SIG-M5 treated with dmso at 0.1 percent for 504 hours (cell line): ENCODE results near the gene HTR3C.

Experiments used
- DNase-seq: peaks from one replicate; lab custom pipeline; 2025; ENCODE audit not compliant: unreplicated experiment; lab: John Stamatoyannopoulos, UW

HTR3C gene

DNA sequence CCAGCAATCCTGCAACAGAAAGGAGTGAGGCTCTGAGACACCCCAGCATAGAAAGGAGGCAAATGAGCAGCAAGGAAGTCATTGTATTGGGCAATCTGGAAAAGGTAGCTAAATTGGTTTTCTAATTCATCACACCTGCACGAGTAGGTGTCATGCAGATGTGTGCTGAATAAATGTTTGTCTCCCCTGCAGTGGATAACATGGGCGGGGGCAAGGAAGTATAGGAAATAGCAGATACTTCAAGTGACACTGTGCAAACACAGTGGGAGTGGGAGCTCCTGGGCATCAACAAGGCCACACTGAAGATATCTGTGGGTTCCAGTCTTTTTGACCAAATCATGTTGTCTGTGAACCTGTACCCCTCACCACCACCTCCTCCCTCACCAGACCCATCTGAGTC lies 29.6 kb downstream of the HTR3C start:
- no peak for DNase-seq

DNA sequence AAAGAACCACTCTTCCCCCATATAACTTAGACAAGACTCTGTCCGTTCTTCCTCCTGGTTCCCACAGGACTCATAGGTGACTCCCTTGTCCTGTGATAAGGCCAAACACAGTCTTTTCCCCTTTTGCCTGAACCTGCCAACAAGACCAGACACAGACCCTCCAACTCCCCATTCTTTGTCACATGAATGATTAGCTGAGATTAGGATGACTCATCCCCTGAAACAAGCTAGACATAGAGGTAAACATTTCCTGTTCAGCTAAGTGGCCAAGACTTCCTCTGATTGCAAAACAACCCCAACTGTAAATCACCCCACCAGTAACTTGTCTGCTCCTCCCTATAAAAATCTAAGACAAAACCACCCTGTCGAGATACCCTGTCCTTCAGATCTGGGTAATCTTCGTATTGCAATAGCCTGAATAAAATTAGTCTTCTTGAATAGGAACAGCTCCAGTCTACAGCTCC lies 32.6 kb downstream of the HTR3C start:
- DNase-seq = peak; percentile 57

DNA sequence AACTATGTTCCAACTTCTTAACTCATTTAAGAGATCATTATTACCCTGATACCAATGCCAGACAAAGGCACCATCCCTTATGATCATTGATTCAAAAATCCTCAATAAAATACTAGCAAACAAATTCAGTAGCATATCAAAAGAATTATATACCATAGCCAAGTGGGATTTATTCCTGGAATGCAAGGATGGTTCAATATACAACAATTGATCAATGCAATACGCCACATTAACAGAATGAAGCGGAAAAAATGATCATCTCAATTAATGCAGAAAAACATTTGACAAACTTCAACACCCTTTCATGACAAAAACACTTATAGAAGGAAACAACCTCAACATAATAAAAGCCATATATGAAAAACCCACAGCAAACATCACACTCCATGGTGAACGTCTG lies 39.4 kb downstream of the HTR3C start:
- no peak for DNase-seq

DNA sequence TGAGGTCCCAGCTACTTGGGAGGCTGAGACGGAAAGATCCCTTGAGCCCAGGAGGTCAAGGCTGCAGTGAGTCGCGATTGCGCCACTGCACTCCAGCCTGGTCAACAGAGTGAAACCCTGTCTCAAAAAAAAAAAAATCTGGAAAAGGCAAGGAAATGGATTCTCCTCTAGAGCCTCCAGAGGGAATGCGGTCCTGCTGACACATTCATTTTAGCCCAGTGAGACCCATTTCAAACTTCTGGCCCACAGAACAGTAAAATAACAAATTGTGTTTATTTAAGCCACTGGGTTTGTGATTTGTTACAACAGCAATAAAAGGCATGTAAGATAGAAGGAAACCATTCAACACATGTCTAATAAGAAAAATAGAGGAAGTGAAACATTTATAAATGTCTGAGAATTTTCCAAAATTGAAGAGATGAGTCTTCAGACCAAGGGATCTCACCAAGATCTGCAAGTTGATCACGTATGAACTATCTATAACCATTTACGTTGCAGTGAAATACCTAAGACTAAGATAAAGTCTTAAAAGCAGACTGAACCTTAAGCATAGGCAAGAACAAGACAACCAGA lies 44.0 kb downstream of the HTR3C start, which contains the start of gene HTR3E:
TSS of gene HTR3E (plus strand) at position 254 of the 573 bp plus-strand sequence. CDS start 466 bp downstream, outside the sequence.
- DNase-seq = no peak

DNA sequence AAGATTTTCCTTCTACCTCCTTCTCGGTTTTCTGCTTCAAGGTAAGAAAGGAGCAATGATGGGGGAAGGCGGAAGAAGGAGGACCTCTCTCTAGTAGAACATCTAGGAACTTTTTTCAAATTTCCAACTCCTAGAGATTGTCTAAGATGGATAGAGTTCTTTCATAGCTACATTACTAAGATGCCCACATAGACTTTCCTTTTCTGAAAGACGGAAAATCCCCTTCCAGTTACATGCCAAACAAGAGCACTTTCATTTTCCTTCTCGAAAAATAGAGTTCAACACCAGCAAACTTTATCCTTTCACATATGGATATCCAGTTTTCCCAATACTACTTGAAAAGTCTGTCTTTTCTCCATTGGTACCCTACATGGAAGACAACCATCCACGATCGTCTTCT lies 44.7 kb downstream of the HTR3C start:
- no peak for DNase-seq

DNA sequence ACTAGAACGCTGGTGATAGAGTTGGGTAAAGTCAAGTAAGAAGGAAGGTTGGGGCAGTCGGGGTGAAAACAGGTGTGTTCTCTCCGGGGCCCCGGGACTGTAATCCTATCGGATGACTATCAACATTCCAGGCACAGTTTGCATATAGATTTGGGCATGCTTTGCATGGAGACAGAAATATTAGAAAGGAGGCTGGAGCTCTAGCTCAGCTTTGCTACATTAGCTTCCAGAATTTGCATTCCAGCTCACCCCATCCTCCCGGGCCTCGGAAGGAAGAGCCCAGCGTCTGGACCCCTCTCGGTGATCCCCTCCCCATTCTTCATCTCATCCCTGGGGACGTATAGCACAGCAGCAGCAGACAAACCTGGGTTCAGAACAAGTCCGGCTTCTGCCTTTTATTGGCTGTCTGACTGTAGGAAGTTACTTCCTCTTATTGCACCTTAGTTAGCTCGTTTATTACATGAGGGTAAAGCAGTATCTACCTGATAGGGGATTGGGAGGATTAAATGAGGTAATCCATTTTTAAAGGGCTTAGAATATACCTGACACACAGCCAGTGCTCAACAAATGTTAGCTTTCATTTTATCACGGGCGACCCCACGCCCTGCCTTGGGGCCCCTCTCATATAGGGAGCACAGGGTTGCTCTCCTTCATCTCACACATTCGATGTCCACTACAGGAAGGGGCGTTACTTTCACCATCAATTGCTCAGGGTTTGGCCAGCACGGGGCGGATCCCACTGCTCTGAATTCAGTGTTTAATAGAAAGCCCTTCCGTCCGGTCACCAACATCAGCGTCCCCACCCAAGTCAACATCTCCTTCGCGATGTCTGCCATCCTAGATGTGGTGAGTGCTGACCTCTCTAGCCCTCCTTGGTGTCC lies 47.2 kb downstream of the HTR3C start:
- DNase-seq = no peak
